GM12892 (cell line): ENCODE results near the gene SCARB1.

Source experiments
- DNase-seq: peaks from one replicate; pipeline ENCODE4 v3.0.0; 2011; ENCODE audit not compliant: insufficient read length
- FAIRE-seq: peaks from 2 replicates; lab custom pipeline; 2011; peaks lifted over from hg19 to GRCh38; lab: Jason Lieb, UNC
- POLR2A ChIP-seq: IDR thresholded peaks from 2 replicates; pipeline ENCODE4 v1.6.1; 2011; ENCODE audit warnings: low read depth, low read length, control low read depth
- POLR2AphosphoS5 ChIP-seq: IDR thresholded peaks from 2 replicates; pipeline ENCODE4 v1.6.1; 2011; ENCODE audit warnings: low read depth, low read length, control low read depth
- TAF1 ChIP-seq: IDR thresholded peaks from 2 replicates; pipeline ENCODE4 v1.6.1; 2011; ENCODE audit warnings: low read depth, mild to moderate bottlenecking, control low read depth, low read length, borderline replicate concordance

SCARB1 gene

DNA sequence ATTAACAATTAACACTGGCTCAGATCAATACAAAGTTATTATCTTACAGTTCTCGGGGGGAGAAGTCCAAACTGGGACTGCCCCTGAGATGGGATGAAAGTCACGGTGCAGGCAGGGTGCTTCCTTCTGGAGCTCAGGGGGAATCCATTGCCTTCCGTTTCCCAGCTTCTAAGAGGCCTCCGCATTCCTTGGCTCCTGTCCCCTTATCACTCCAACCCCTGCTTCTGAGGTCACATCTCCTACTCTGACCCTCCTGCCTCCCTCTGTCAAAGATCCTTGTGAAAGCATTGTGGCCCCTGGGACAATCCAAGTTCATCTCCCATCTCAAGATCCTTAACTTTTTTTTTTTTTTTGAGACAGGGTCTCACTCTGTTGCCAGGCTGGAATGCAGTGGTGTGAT lies 30.8 kb downstream of the SCARB1 start:
- no peak for DNase-seq
- no peak for FAIRE-seq
- TF ChIP-seq POLR2AphosphoS5 (no peak), TAF1 (no peak), POLR2A (no peak)

GRCh38 chr12:124831590-124831989 lies 32.1 kb downstream of the SCARB1 start:
- FAIRE-seq (no peak), DNase-seq (no peak)
- no peak for TF ChIP-seq TAF1
- TF ChIP-seq POLR2A, result no peak
- TF ChIP-seq POLR2AphosphoS5, result no peak

DNA sequence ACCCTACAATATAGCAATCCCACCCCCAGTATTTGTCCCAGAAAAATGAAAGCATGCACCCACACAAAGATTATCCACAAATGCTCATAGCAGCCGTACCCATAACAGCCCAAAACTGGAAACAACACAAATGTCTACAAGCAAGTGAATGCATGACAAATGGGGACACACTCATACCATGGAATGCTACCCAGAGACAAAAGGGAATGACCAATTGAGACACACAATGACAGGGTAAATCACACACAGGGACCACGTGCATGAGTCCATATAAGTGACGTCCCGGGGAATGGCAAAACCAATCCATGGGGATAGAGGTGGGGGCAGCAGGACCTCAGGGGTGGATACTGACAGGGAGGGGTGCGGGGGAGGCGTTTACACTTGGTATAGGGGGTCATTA lies 33.4 kb downstream of the SCARB1 start:
- DNase-seq (no peak), FAIRE-seq (no peak)
- TF ChIP-seq TAF1, result no peak
- TF ChIP-seq POLR2A, result no peak
- no peak for TF ChIP-seq POLR2AphosphoS5

GRCh38 chr12:124829708-124830304 lies 33.9 kb downstream of the SCARB1 start:
- TF ChIP-seq POLR2AphosphoS5 (no peak), POLR2A (no peak), TAF1 (no peak)
- FAIRE-seq (no peak), DNase-seq (no peak)

DNA sequence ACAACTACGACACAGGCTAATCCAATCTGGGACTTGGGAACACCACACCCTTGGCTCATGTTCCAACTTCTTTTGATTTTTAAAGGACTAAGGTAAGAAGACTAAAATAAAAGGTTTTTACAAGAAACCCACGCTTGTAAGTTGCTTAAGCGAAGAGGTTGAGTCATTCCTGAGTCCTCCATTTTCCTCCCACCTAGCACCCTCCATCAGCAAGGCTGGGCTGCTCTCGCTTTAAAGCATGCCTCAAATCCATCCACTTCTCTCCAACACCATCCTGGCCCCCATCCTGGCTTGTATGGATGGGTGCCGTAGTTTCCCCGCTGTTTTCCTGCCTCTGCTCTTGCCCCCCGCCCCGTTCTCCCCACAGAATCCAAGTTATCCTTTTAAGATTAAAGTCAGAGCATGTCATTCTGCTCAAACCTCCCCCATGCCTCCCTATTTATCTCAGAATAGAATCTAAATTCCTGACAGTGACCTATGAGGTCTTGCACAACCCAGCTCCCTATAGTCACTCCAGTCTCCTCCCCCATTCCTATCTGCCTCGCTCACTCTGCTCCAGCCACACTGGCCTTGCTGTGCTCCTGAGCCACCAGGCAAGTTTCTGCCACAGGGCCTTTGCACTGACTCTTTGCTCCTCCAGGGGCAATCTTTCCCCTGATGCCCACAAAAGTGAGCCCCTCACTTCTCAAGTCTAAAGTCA lies 34.5 kb downstream of the SCARB1 start:
- TF ChIP-seq POLR2AphosphoS5 (no peak), TAF1 (no peak), POLR2A (no peak)
- FAIRE-seq (no peak), DNase-seq (no peak)

GRCh38 chr12:124828264-124829007 lies 35.2 kb downstream of the SCARB1 start:
- TF ChIP-seq TAF1 (no peak), POLR2AphosphoS5 (no peak), POLR2A (no peak)
- DNase-seq (no peak), FAIRE-seq (no peak)

- no peak for DNase-seq
- TF ChIP-seq TAF1 (no peak), POLR2AphosphoS5 (no peak), POLR2A (no peak)
- FAIRE-seq, result no peak
Observed at GRCh38 chr12:124827588-124828184, 36.0 kb downstream of the SCARB1 start.

GRCh38 chr12:124824195-124824594 lies 39.5 kb downstream of the SCARB1 start:
- FAIRE-seq (no peak), DNase-seq (no peak)
- no peak for TF ChIP-seq POLR2AphosphoS5
- TF ChIP-seq POLR2A, result no peak
- no peak for TF ChIP-seq TAF1

DNA sequence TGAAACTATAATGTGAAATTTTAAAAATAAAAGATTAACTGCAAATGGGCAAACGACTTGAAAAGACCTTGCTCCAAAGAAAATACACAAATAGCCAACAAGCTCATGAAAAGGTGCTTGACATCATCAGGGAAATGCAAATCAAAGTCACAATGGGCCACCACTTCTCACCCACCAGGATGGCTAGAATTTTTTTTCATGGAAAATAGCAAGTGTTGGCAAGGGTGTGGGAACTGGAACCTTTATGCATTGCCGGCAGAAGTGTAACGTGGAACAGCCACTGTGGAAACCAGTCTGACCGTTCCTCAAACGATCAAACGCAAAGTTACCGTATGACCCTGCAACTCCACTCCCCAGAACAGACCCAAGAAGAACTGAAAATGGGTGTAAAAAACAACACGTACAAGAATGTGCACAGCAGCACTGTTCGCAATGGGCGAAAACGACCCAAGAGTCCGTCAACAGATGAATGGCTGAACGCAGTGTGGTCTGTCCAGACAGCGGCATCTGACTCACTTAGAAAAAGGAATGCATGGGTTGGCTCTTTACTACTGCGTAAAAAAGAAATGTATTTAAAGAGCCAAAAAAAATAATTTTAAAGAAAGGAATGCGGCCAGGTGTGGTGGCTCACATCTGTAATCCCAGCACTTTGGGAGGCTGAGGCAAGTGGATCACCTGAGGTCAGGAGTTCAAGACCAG lies 40.2 kb downstream of the SCARB1 start:
- no peak for DNase-seq
- TF ChIP-seq TAF1, result no peak
- no peak for TF ChIP-seq POLR2AphosphoS5
- TF ChIP-seq POLR2A, result no peak
- no peak for FAIRE-seq

DNA sequence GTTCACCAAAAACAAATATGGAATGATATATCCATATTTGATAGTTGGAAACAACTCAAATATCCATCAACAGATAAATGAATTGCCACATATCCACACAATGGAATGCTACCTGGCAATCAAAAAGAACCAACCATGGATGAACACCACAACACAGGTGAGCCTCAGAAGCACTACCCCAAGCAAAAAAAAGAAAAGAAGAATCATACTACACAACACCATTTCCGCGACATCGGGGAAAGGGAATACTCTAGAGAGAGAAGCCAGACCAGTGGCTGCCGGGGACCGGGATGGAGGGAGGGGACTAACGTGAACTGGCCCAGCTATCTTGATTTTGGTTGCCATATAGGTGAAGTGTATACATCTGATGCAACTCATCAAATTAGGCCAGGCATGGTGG lies 41.4 kb downstream of the SCARB1 start:
- DNase-seq (no peak), FAIRE-seq (no peak)
- TF ChIP-seq POLR2A (no peak), TAF1 (no peak), POLR2AphosphoS5 (no peak)
